ENCODE measurements around the gene FBXO31.
A peak's percentile ranks its signal among the peaks of the same experiment; 100 is the strongest.

FBXO31 gene

DNA sequence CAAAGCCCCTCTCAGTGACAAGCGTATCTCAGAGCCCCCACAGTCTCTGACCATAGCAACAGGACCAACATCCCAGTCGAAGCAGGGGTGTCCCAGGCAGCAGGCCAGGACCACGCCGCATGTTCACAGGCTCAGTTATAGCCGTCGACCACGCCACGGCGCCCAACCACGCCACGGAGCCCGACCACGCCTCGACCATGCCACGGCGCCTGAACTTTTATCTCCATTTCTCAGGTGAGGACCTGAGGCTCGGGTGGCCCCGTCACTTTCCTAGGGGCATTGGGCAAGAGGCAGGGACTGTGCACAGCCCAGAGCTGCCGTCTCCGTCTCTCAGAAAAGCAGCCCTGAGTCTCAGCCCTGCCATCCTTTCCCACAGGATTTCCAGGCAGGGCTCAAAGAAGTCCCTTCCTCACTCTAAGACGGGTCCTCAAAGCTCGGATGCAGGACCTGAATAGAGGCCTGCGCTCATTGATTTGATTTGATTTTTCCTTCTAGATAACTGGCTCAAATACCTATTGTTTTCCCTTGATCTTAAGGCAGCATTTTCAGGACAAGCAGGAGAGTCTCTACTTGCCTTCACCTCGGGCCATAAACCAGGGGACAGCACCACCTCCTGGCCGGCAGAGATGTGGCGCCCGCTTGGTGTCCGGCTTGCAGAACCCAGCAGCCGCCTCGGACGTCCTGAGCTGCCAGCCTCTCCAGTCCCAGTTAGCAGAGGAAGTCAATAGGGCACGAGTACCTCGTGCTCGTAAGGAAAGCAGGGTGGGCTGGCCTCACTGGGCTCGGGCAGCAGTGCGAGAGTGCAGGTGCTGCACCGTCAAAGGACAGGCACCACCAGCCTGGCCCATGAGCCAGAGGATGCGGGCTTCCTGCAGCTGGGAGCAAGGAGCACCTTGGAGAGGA lies 105.1 kb downstream of the FBXO31 start:
- DNase-seq (ENCODE audit: low read depth): peak; percentile 53
